Endothelial cell (in vitro differentiated cells): Measurements from ENCODE around the gene STX7. TPM values are rescaled to one million over a fixed set of nuclear protein-coding genes. Genes with fewer than 3 reads are reported as not detected.

Experiments
- DNase-seq: peaks from one replicate; pipeline ENCODE4 v3.0.0; 2021; ENCODE audit warnings: low spot score
- H3K27ac Mint-ChIP-seq: one replicate; pipeline ENCODE4 v1.8.0; 2021; ENCODE audit warnings: mixed read lengths, inconsistent platforms; ENCODE audit not compliant: unreplicated experiment
- H3K27me3 Mint-ChIP-seq: one replicate; pipeline ENCODE4 v1.8.0; 2021; ENCODE audit warnings: mild to moderate bottlenecking, moderate library complexity, mixed read lengths, inconsistent platforms; ENCODE audit not compliant: unreplicated experiment
- H3K36me3 Mint-ChIP-seq: one replicate; pipeline ENCODE4 v1.8.0; 2021; ENCODE audit warnings: mild to moderate bottlenecking, low read depth, mixed read lengths, inconsistent platforms; ENCODE audit not compliant: unreplicated experiment
- H3K4me1 Mint-ChIP-seq: one replicate; pipeline ENCODE4 v1.8.0; 2021; ENCODE audit warnings: mild to moderate bottlenecking, mixed read lengths, inconsistent platforms; ENCODE audit not compliant: unreplicated experiment
- H3K4me3 Mint-ChIP-seq: one replicate; pipeline ENCODE4 v1.8.0; 2021; ENCODE audit warnings: mild to moderate bottlenecking, mixed read lengths, inconsistent platforms; ENCODE audit not compliant: unreplicated experiment
- H3K9me3 Mint-ChIP-seq: one replicate; pipeline ENCODE4 v1.8.0; 2021; ENCODE audit warnings: mixed read lengths, inconsistent platforms; ENCODE audit not compliant: unreplicated experiment
- CTCF ChIP-seq: fragments of 200-600 bp; sonication (generic); IDR thresholded peaks from one replicate; pipeline ENCODE4 v1.5.0; 2021; ENCODE audit warnings: antibody characterized with exemption; ENCODE audit not compliant: unreplicated experiment
- total RNA-seq: library from RNA; stranded (reverse); fragmentation: NEBNext Ultra II Directional; extraction: Animal tissue kit (Norgen Biotek cat#: 25700); gene quantifications from one replicate; pipeline ENCODE4 v1.2.1, GENCODE V29; 2021; ENCODE audit not compliant: unreplicated experiment

The STX7 gene
- total RNA-seq, 1 donor from 2014 or later = 60.9 TPM

DNA sequence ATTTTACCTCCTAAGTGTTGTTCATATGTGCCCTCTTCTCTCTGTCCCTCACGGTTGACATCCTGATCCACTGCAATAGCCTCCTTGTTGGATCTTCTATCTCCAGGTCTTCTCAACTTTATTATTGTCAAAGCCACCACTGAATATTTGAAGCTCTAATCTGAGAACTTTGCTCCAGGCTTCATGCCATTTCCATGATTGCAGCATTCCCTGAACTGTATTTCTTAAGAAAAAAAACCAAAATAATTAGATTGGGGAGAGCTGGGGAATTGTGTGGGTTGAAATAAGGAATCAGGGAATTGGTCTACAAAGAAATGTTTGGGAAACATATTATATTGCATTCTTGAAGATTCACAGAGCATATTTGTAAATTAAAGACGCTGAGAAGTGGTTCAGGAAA, 2.5 kb upstream of the STX7 start:
- Mint-ChIP-seq H3K4me3 (no peak overlapping the region), H3K27me3 (no peaks in the 10 kb centered on the region), H3K4me1 (peaks cover 12% of the 10 kb centered on the region), H3K27ac (no peak overlapping the region), H3K9me3 (no peaks in the 10 kb centered on the region), H3K36me3 (no peaks in the 10 kb centered on the region)
- no peak for TF ChIP-seq CTCF
- no peak for DNase-seq

DNA sequence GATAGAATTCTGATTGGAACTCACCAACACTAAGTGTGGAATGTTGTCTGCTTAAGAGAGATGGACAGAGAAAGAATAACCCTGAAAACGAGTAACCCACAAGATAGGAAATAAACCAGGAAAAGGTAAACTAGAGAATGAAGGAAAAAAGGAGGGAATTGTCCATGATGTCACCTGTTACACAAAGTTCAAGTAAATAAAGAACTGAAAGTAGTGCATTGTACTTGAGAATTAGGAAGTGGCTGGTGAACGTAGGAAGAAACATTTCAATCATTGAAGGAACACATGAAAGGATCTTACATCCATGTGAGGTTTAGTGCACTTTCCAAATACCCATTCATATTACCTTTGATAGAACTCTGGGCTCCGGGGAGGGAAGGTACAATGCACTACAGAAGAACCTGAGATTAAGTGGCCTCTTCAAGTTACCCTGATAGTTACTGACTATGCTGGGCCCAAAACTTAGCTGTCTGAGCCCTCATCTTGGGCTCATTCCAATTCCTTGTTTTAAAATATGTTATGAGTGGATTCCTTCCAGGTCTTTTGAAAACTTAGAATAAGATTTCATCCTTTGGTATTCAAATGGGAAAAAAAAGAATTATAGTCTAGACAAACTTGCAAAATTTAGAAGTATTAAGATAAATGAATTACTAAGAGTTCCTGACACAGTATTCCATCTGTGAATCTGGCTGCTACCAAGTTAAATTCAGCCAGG, 1.1 kb upstream of the STX7 start:
- DNase-seq = no peak
- Mint-ChIP-seq H3K9me3 (no peaks in the 10 kb centered on the region), H3K27ac (no peak overlapping the region), H3K36me3 (no peaks in the 10 kb centered on the region), H3K4me3 (peak overlapping the region; percentile 97), H3K4me1 (peaks cover 12% of the 10 kb centered on the region), H3K27me3 (no peaks in the 10 kb centered on the region)
- no peak for TF ChIP-seq CTCF

DNA sequence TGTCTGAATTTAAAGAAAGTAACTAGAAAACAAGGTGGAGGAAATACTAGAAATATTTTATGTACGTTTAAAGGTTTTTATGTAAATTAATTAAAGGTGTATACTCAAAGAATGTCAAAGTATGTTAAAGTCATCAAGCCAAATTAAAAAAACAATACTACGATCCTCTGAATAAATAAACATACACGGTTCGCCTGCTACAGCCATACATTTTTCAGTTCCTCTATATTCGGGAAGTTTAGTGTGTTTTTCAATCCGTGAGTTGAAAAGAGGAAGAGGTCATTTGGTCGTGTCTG, 626 bp downstream of the STX7 start:
- no peak for DNase-seq
- Mint-ChIP-seq H3K27me3 (no peaks in the 10 kb centered on the region), H3K36me3 (peaks cover 6% of the 10 kb centered on the region), H3K4me3 (peak overlapping the region; percentile 98), H3K27ac (peak overlapping the region; percentile 89), H3K9me3 (no peaks in the 10 kb centered on the region), H3K4me1 (peaks cover 12% of the 10 kb centered on the region)
- no peak for TF ChIP-seq CTCF

- no peak for TF ChIP-seq CTCF
- no peak for DNase-seq
- peaks cover 6% of the 10 kb centered on the region for H3K36me3 Mint-ChIP-seq
These were observed 1.1 kb downstream of the STX7 start for GRCh38 chr6:132511831-132512220.

DNA sequence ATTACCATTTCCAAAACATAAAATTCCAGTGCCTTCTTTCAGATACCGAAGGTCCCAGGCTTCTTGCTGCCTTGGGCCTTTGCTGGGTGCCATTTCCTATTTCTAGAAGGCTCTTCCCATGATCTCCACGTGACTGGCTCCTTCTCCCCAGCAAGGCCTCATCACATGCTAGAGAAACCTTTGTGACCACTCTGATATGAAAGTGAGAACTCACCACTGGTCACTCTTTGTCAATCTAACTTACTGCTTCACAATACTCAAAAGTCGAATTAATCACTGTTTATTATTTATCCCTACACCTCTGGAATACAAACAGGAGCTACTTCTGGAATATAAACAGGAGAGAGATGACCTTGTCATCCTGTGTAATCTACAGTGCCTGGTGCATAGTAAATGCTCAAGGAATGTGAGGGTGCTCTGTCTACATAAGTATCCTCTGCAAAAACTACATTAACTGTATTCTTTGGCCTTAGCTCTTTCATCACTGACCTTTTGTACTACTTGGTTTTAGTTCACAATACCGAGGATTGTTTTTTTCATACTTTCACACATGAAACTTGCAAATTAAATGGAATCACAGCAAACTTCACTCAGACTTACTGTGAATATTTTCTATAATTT, 1.6 kb downstream of the STX7 start:
- Mint-ChIP-seq H3K27ac (peak overlapping the region; percentile 40), H3K4me3 (peak overlapping the region; percentile 61), H3K36me3 (peaks cover 6% of the 10 kb centered on the region), H3K4me1 (peaks cover 12% of the 10 kb centered on the region), H3K9me3 (no peaks in the 10 kb centered on the region), H3K27me3 (no peaks in the 10 kb centered on the region)
- no peak for DNase-seq
- TF ChIP-seq CTCF = no peak

More at GRCh38 chr6:132511831-132512220, 1.1 kb downstream of the STX7 start:
- no peaks in the 10 kb centered on the region for H3K27me3 Mint-ChIP-seq
- H3K9me3 Mint-ChIP-seq = no peaks in the 10 kb centered on the region
- H3K27ac Mint-ChIP-seq = no peak overlapping the region
- H3K4me3 Mint-ChIP-seq = peak overlapping the region; percentile 98
- H3K4me1 Mint-ChIP-seq = peaks cover 12% of the 10 kb centered on the region
